HEK293T (cell line): ENCODE data around the gene ARHGAP25.

Experiments used
- ARNT ChIP-seq: fragments of 450-650 bp; IDR thresholded peaks from 2 replicates; pipeline ENCODE4 v1.6.1; 2017; ENCODE audit warnings: mild to moderate bottlenecking
- CTBP1 ChIP-seq: fragments of 450-650 bp; IDR thresholded peaks from 2 replicates; pipeline ENCODE4 v1.6.1; 2016; ENCODE audit warnings: borderline replicate concordance
- ELF4 ChIP-seq: fragments of 450-650 bp; IDR thresholded peaks from 2 replicates; pipeline ENCODE4 v1.6.1; 2017; ENCODE audit warnings: antibody characterized with exemption
- FOXA1 ChIP-seq: fragments of 450-650 bp; IDR thresholded peaks from 2 replicates; pipeline ENCODE4 v1.6.1; 2016; ENCODE audit warnings: mild to moderate bottlenecking
- FOXK2 ChIP-seq: fragments of 450-650 bp; IDR thresholded peaks from 2 replicates; pipeline ENCODE4 v1.6.1; 2016; ENCODE audit warnings: mild to moderate bottlenecking
- FOXM1 ChIP-seq: fragments of 450-650 bp; IDR thresholded peaks from 2 replicates; pipeline ENCODE4 v1.6.1; 2017; ENCODE audit warnings: mild to moderate bottlenecking, borderline replicate concordance
- HDGF ChIP-seq: fragments of 450-650 bp; IDR thresholded peaks from 2 replicates; pipeline ENCODE4 v1.6.1; 2017; ENCODE audit warnings: antibody characterized with exemption, borderline replicate concordance
- L3MBTL2 ChIP-seq: fragments of 450-650 bp; conservative IDR thresholded peaks from 2 replicates; pipeline ENCODE4 v1.6.1; 2016; ENCODE audit warnings: mild to moderate bottlenecking
- NFRKB ChIP-seq: fragments of 450-650 bp; IDR thresholded peaks from 2 replicates; pipeline ENCODE4 v1.6.1; 2016; ENCODE audit warnings: mild to moderate bottlenecking, moderate library complexity
- SP1 ChIP-seq: fragments of 450-650 bp; IDR thresholded peaks from 2 replicates; pipeline ENCODE4 v1.6.1; 2017
- SUZ12 ChIP-seq: fragments of 450-650 bp; IDR thresholded peaks from 2 replicates; pipeline ENCODE4 v1.6.1; 2016; ENCODE audit warnings: mild to moderate bottlenecking
- TARDBP ChIP-seq: fragments of 450-650 bp; IDR thresholded peaks from 2 replicates; pipeline ENCODE4 v1.6.1; 2016
- ZNF384 ChIP-seq: fragments of 450-650 bp; IDR thresholded peaks from 2 replicates; pipeline ENCODE4 v1.6.1; 2016
- TF ChIP-seq, protein P1 (sequence below): fragments of 450-650 bp; IDR thresholded peaks from 2 replicates; pipeline ENCODE4 v1.6.1; 2016

DNA sequence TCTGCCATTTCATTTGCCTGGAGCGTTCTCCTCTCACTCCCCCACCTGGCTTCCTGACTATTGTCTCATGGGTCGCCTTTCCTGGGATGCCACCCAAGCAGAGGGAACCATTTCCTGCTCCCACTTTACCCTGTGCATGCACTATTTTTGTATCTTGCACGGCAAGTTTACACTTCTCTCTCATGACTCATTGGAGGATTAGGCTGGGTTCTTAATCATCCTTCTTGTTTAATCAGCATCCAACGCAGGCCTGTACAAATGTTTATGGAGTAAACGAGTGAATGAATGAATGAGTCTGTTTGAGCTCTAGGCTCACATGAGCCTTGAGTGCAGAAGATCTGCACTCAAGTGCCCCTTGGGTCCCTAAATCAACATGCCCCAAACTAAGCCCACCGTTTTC is 3.8 kb upstream of the ARHGAP25 start:
- TF ChIP-seq TARDBP (no peak), SP1 (no peak), FOXM1 (no peak), SUZ12 (no peak), NFRKB (no peak), L3MBTL2 (no peak), ZNF384 (no peak), ELF4 (no peak), ARNT (no peak), FOXA1 (no peak), FOXK2 (no peak), HDGF (no peak), CTBP1 (no peak)
- TF ChIP-seq, protein P1, sequence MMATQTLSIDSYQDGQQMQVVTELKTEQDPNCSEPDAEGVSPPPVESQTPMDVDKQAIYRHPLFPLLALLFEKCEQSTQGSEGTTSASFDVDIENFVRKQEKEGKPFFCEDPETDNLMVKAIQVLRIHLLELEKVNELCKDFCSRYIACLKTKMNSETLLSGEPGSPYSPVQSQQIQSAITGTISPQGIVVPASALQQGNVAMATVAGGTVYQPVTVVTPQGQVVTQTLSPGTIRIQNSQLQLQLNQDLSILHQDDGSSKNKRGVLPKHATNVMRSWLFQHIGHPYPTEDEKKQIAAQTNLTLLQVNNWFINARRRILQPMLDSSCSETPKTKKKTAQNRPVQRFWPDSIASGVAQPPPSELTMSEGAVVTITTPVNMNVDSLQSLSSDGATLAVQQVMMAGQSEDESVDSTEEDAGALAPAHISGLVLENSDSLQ = no peak
